Lower leg skin (tissue), 3 donors: Measurements from ENCODE around the gene SGO2.

ENCODE experiments used
- CTCF ChIP-seq, 3 donors: fragments of 450-650 bp; IDR thresholded peaks; one replicate each; pipeline ENCODE4 v1.5.1; 2016; ENCODE audit warnings: antibody characterized with exemption in 3 of 3, mild to moderate bottlenecking in 3 of 3, moderate library complexity in 2 of 3
- POLR2A ChIP-seq, 2 donors: fragments of 450-650 bp; IDR thresholded peaks; one replicate each; pipeline ENCODE4 v1.6.1; 2016 to 2017; ENCODE audit warnings: antibody characterized with exemption in 2 of 2, mild to moderate bottlenecking in 1 of 2, moderate library complexity in 1 of 2

- TF ChIP-seq CTCF (IDR thresholded peaks at IDR 0.05) (no peak), POLR2A (IDR thresholded peaks at IDR 0.05) (no peak)
Observed at GRCh38 chr2:200506679-200507078, 19.3 kb upstream of the SGO2 start.
